ENCODE measurements around the gene THAP7.

DNA sequence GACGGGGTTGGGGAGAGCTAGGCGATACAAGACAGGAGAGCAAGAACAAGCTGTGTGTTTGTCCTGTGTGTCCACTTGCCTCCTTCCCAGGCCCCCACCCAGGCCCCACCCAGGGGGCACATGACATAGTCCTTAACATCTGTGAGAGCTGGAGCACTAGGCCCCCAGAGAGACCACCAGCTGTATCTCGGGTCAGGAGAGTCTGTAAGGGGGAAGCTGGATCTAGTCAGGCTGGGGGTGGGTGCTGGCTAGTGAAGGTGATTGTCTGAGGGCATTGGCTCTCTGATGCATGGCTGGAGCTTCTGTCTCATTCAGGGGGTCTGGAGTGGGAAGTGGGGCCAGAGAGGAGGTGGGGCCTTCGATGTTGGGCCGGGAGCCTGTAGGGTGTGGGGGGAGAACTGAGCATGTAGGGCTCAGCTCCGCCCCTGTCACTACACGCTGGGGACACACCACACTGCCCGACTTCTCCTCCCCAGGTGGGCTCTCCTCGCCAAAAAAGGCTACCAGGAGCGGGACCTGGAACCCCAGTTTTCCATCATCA is 13.6 kb upstream of the THAP7 start:
- no peak for TF ChIP-seq CTCF (IDR thresholded peaks at IDR 0.05; ENCODE audit: low read length)
- no peak for TF ChIP-seq EZH2 (IDR thresholded peaks at IDR 0.05; ENCODE audit: borderline replicate concordance, low read length)
